Upper lobe of left lung (tissue), 4 donors: ENCODE results near the gene NEFH.

ENCODE experiments used
- CTCF ChIP-seq, 6 experiments: fragments of 450-650 bp in 4 of 6; fragments of 200-600 bp in 2 of 6; sonication (generic) in 2 of 6; IDR thresholded peaks; one replicate each; pipeline ENCODE4 v1.5.1; 2016 to 2019; ENCODE audit warnings: antibody characterized with exemption in 6 of 6
- EP300 ChIP-seq, 4 donors: sonication (generic); formaldehyde crosslinking; IDR thresholded peaks; one replicate each; pipeline ENCODE4 v1.5.1; 2017; ENCODE audit warnings: antibody characterized with exemption in 4 of 4, control low read depth in 2 of 4
- POLR2A ChIP-seq, 4 donors: fragments of 450-650 bp; IDR thresholded peaks; one replicate each; pipeline ENCODE4 v1.5.1; 2016 to 2017; ENCODE audit warnings: antibody characterized with exemption in 4 of 4, mild to moderate bottlenecking in 2 of 4

- TF ChIP-seq EP300 (IDR thresholded peaks at IDR 0.05) (no peak), POLR2A (IDR thresholded peaks at IDR 0.05) (no peak), CTCF (IDR thresholded peaks at IDR 0.05) (no peak)
These were observed 45.7 kb upstream of the NEFH start for GRCh38 chr22:29434288-29434687.
